HepG2 (cell line): ENCODE results near the gene TSNAX.

Experiments
- TAF1 ChIP-seq: sonication (generic); formaldehyde crosslinking; IDR thresholded peaks from 2 replicates; pipeline ENCODE4 v1.4.0; 2020; ENCODE audit warnings: missing genetic modification reagents
- TF ChIP-seq, protein P1 (sequence below): sonication (generic); formaldehyde crosslinking; IDR thresholded peaks from 2 replicates; pipeline ENCODE4 v1.5.0; 2020; ENCODE audit warnings: mild to moderate bottlenecking, missing genetic modification reagents, moderate library complexity

DNA sequence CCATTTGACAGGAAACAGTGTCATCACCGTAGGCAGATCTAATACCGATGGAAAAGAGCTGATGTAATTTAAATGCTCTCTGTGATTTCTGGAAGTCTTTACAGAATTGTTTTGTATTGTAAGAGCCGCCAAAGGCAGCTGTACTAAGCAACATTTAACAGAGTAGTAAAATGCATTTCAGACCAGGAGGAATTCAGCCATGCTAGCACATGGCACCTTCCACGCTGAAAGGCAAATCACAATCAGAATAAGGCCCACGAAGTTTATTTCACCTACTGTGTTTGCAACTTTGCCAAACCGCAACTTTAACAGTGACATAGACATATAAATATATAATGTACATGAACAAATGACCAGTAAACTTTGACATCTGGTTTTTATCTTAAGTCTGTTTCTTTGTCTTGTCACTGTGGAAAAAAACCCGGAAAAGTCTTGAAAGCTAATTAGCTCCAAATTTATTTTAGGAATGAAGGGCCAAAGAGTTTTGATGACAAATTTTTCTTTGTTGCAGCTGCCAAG lies 72.0 kb downstream of the TSNAX start:
- TF ChIP-seq, protein P1, sequence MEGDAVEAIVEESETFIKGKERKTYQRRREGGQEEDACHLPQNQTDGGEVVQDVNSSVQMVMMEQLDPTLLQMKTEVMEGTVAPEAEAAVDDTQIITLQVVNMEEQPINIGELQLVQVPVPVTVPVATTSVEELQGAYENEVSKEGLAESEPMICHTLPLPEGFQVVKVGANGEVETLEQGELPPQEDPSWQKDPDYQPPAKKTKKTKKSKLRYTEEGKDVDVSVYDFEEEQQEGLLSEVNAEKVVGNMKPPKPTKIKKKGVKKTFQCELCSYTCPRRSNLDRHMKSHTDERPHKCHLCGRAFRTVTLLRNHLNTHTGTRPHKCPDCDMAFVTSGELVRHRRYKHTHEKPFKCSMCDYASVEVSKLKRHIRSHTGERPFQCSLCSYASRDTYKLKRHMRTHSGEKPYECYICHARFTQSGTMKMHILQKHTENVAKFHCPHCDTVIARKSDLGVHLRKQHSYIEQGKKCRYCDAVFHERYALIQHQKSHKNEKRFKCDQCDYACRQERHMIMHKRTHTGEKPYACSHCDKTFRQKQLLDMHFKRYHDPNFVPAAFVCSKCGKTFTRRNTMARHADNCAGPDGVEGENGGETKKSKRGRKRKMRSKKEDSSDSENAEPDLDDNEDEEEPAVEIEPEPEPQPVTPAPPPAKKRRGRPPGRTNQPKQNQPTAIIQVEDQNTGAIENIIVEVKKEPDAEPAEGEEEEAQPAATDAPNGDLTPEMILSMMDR = no peak
- TF ChIP-seq TAF1 (CRISPR knock-in tag) = no peak
